Testis (tissue), 2 donors: ENCODE results near the gene CAVIN2.

Source experiments
- POLR2A ChIP-seq: fragments of 450-650 bp; IDR thresholded peaks from one replicate; pipeline ENCODE4 v1.6.1; 2017; ENCODE audit warnings: antibody characterized with exemption, mild to moderate bottlenecking, moderate library complexity
- TF ChIP-seq, protein P1 (sequence below), 3 experiments: fragments of 450-650 bp in 2 of 3; fragments of 200-600 bp in 1 of 3; sonication (generic) in 1 of 3; IDR thresholded peaks; one replicate each; pipeline ENCODE4 v1.5.1; 2016 to 2019; ENCODE audit warnings: antibody characterized with exemption in 3 of 3, mild to moderate bottlenecking in 2 of 3, moderate library complexity in 1 of 3

DNA sequence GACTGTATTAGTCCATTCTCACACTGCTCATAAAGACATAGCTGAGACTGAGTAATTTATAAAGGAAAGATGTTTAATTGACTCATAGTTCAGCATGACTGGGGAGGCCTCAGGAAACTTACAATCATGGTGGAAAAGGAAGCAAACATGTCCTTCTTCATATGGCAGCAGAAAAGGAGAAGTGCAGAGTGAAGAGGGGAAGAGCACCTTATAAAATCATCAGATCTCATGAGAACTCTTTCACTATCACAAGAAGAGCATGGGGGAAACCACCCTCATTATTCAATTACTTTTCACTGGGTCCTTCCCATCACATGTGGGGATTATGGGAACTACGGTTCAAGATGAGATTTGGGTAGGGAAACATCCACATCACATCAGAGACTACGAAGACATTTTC, 43.0 kb upstream of the CAVIN2 start:
- TF ChIP-seq, protein P1, sequence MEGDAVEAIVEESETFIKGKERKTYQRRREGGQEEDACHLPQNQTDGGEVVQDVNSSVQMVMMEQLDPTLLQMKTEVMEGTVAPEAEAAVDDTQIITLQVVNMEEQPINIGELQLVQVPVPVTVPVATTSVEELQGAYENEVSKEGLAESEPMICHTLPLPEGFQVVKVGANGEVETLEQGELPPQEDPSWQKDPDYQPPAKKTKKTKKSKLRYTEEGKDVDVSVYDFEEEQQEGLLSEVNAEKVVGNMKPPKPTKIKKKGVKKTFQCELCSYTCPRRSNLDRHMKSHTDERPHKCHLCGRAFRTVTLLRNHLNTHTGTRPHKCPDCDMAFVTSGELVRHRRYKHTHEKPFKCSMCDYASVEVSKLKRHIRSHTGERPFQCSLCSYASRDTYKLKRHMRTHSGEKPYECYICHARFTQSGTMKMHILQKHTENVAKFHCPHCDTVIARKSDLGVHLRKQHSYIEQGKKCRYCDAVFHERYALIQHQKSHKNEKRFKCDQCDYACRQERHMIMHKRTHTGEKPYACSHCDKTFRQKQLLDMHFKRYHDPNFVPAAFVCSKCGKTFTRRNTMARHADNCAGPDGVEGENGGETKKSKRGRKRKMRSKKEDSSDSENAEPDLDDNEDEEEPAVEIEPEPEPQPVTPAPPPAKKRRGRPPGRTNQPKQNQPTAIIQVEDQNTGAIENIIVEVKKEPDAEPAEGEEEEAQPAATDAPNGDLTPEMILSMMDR (IDR thresholded peaks at IDR 0.05): no peak
- TF ChIP-seq POLR2A: no peak
